ENCODE results near the gene MYCBP2. TPM values are rescaled to one million over a fixed set of nuclear protein-coding genes. Genes with fewer than 3 reads are reported as not detected.
A peak's percentile ranks its signal among the peaks of the same experiment; 100 is the strongest.

MYCBP2 gene
- total and polyA plus RNA-seq, 2 donors (not counting 1 experiment from before 2014, with no cell fraction given): 32.5 to 95.9 TPM

- no peaks in the 10 kb centered on the region for H3K9me3 ChIP-seq (ENCODE audit: control insufficient read depth, insufficient read depth, low read depth, low read length)
- peaks cover 2% of the 10 kb centered on the region for H4K20me1 ChIP-seq (ENCODE audit: control insufficient read depth, extremely low read depth, insufficient read depth, low read length)
- H2AFZ ChIP-seq (ENCODE audit: low read length): no peak overlapping the region
These were observed 14.6 kb downstream of the MYCBP2 start for GRCh38 chr13:77312311-77312710.

GRCh38 chr13:77310579-77311279 is 16.2 kb downstream of the MYCBP2 start:
- Histone ChIP-seq H4K20me1 (ENCODE audit: control insufficient read depth, extremely low read depth, insufficient read depth, low read length) (peaks cover 2% of the 10 kb centered on the region), H3K79me2 (ENCODE audit: control insufficient read depth, insufficient read depth, low read length) (peaks cover 58% of the 10 kb centered on the region), H3K4me2 (ENCODE audit: extremely low read depth, insufficient read depth, low read length) (no peak overlapping the region), H3K36me3 (ENCODE audit: control insufficient read depth, insufficient read depth, low read length) (no peaks in the 10 kb centered on the region), H3K4me1 (ENCODE audit: control insufficient read depth, extremely low read depth, insufficient read depth, low read length) (peaks cover 2% of the 10 kb centered on the region), H3K9me3 (ENCODE audit: control insufficient read depth, insufficient read depth, low read depth, low read length) (no peaks in the 10 kb centered on the region), H3K27ac (ENCODE audit: insufficient read depth, low read length) (no peak overlapping the region), H3K9ac (ENCODE audit: insufficient read depth, low read length) (no peak overlapping the region), H3K4me3 (replicated peaks in 1 of 4; ENCODE audit: control extremely low read depth in 1 of 4, insufficient read depth in 1 of 4, low read depth in 3 of 4, low read length in 4 of 4) (no peak overlapping the region), H3K27me3 (ENCODE audit: control insufficient read depth, insufficient read depth, low read length) (no peaks in the 10 kb centered on the region), H2AFZ (ENCODE audit: low read length) (no peak overlapping the region)
- peak in 1 of 2 donors; percentile 8 for DNase-seq (ENCODE audit: low read depth in 2 of 2)
- TF ChIP-seq EZH2 (IDR thresholded peaks at IDR 0.05; ENCODE audit: low read length, missing control alignments): no peak
- TF ChIP-seq CTCF (conservative IDR thresholded peaks at IDR 0.05 in 1 of 2, IDR thresholded peaks at IDR 0.05 in 1 of 2; ENCODE audit: low read depth in 1 of 2, low read length in 2 of 2): no peak

More at GRCh38 chr13:77312311-77312710, 14.6 kb downstream of the MYCBP2 start:
- DNase-seq (ENCODE audit: low read depth in 2 of 2): no peak
- no peak overlapping the region for H3K4me2 ChIP-seq (ENCODE audit: extremely low read depth, insufficient read depth, low read length)
- no peaks in the 10 kb centered on the region for H3K36me3 ChIP-seq (ENCODE audit: control insufficient read depth, insufficient read depth, low read length)
- H3K4me1 ChIP-seq (ENCODE audit: control insufficient read depth, extremely low read depth, insufficient read depth, low read length): no peaks in the 10 kb centered on the region
- H3K4me3 ChIP-seq (replicated peaks in 1 of 4; ENCODE audit: control extremely low read depth in 1 of 4, insufficient read depth in 1 of 4, low read depth in 3 of 4, low read length in 4 of 4): no peak overlapping the region
- no peak overlapping the region for H3K9ac ChIP-seq (ENCODE audit: insufficient read depth, low read length)
- no peak for TF ChIP-seq EZH2 (IDR thresholded peaks at IDR 0.05; ENCODE audit: low read length, missing control alignments)
- no peak for TF ChIP-seq CTCF (conservative IDR thresholded peaks at IDR 0.05 in 1 of 2, IDR thresholded peaks at IDR 0.05 in 1 of 2; ENCODE audit: low read depth in 1 of 2, low read length in 2 of 2)
- H3K27ac ChIP-seq (ENCODE audit: insufficient read depth, low read length): no peak overlapping the region
- H3K27me3 ChIP-seq (ENCODE audit: control insufficient read depth, insufficient read depth, low read length): no peaks in the 10 kb centered on the region
- peaks cover 59% of the 10 kb centered on the region for H3K79me2 ChIP-seq (ENCODE audit: control insufficient read depth, insufficient read depth, low read length)

- Histone ChIP-seq H3K79me2 (ENCODE audit: control insufficient read depth, insufficient read depth, low read length) (peaks cover 55% of the 10 kb centered on the region), H3K36me3 (ENCODE audit: control insufficient read depth, insufficient read depth, low read length) (no peaks in the 10 kb centered on the region), H3K27ac (ENCODE audit: insufficient read depth, low read length) (no peak overlapping the region), H3K9me3 (ENCODE audit: control insufficient read depth, insufficient read depth, low read depth, low read length) (no peaks in the 10 kb centered on the region), H2AFZ (ENCODE audit: low read length) (no peak overlapping the region), H3K4me3 (replicated peaks in 1 of 4; ENCODE audit: control extremely low read depth in 1 of 4, insufficient read depth in 1 of 4, low read depth in 3 of 4, low read length in 4 of 4) (no peak overlapping the region), H4K20me1 (ENCODE audit: control insufficient read depth, extremely low read depth, insufficient read depth, low read length) (peaks cover 2% of the 10 kb centered on the region), H3K4me1 (ENCODE audit: control insufficient read depth, extremely low read depth, insufficient read depth, low read length) (peaks cover 2% of the 10 kb centered on the region), H3K27me3 (ENCODE audit: control insufficient read depth, insufficient read depth, low read length) (no peaks in the 10 kb centered on the region), H3K9ac (ENCODE audit: insufficient read depth, low read length) (no peak overlapping the region), H3K4me2 (ENCODE audit: extremely low read depth, insufficient read depth, low read length) (no peak overlapping the region)
- TF ChIP-seq EZH2 (IDR thresholded peaks at IDR 0.05; ENCODE audit: low read length, missing control alignments) (no peak), CTCF (conservative IDR thresholded peaks at IDR 0.05 in 1 of 2, IDR thresholded peaks at IDR 0.05 in 1 of 2; ENCODE audit: low read depth in 1 of 2, low read length in 2 of 2) (no peak)
- no peak for DNase-seq (ENCODE audit: low read depth in 2 of 2)
These were observed 16.7 kb downstream of the MYCBP2 start for GRCh38 chr13:77310161-77310560.

Data from fibroblast of lung (primary cell).